Fibroblast of peridontal ligament (primary cell): ENCODE results near the gene PIK3CD.
"Not testable (repeated sequence)": the region's sequence is repeated elsewhere in the genome, so short reads cannot be mapped to it uniquely, and the experiment has no call there.

Experiments
- DNase-seq: peaks from one replicate; pipeline ENCODE4 v3.0.0-alpha.2; 2010; ENCODE audit errors: extremely low read depth

The PIK3CD gene

GRCh38 chr1:9621032-9621431, 30.5 kb upstream of the PIK3CD start:
- no peak for DNase-seq

- DNase-seq: no peak
These were observed 27.4 kb upstream of the PIK3CD start for GRCh38 chr1:9624081-9624480.

- not testable (repeated sequence) for DNase-seq
These were observed 26.5 kb upstream of the PIK3CD start for GRCh38 chr1:9625030-9625429.

- no peak for DNase-seq
These were observed 25.3 kb upstream of the PIK3CD start for GRCh38 chr1:9626201-9626608.

- no peak for DNase-seq
These were observed 22.7 kb upstream of the PIK3CD start for GRCh38 chr1:9628541-9629444.

- DNase-seq: no peak
These were observed 21.9 kb upstream of the PIK3CD start for GRCh38 chr1:9629445-9630201.

- DNase-seq: no peak
These were observed 21.0 kb upstream of the PIK3CD start for GRCh38 chr1:9630331-9631111.

- no peak for DNase-seq
These were observed 19.9 kb upstream of the PIK3CD start for GRCh38 chr1:9631613-9632012.

GRCh38 chr1:9633493-9633892, 18.0 kb upstream of the PIK3CD start:
- no peak for DNase-seq

GRCh38 chr1:9634582-9634981, 16.9 kb upstream of the PIK3CD start:
- DNase-seq: no peak

GRCh38 chr1:9639227-9639626, 12.3 kb upstream of the PIK3CD start:
- DNase-seq: no peak

- DNase-seq: no peak
These were observed 7.9 kb upstream of the PIK3CD start for GRCh38 chr1:9643351-9644256.

GRCh38 chr1:9646037-9646436, 5.5 kb upstream of the PIK3CD start:
- DNase-seq: no peak

- no peak for DNase-seq
These were observed 3.4 kb upstream of the PIK3CD start for GRCh38 chr1:9648171-9648570.

GRCh38 chr1:9649769-9650168, 1.8 kb upstream of the PIK3CD start:
- no peak for DNase-seq

GRCh38 chr1:9651220-9651564, 339 bp upstream of the PIK3CD start:
- DNase-seq: no peak

- DNase-seq: no peak
These were observed 1.1 kb downstream of the PIK3CD start for GRCh38 chr1:9652379-9653209.

- DNase-seq: no peak
These were observed 1.6 kb downstream of the PIK3CD start for GRCh38 chr1:9653210-9653490.

GRCh38 chr1:9653491-9654050, 2.0 kb downstream of the PIK3CD start:
- no peak for DNase-seq
